Midbrain (tissue), 1 donor: ENCODE results near the gene DCP2.

Experiments used
- DNase-seq: peaks from one replicate; lab custom pipeline; 2025; lab: John Stamatoyannopoulos, UW

Gene DCP2

DNA sequence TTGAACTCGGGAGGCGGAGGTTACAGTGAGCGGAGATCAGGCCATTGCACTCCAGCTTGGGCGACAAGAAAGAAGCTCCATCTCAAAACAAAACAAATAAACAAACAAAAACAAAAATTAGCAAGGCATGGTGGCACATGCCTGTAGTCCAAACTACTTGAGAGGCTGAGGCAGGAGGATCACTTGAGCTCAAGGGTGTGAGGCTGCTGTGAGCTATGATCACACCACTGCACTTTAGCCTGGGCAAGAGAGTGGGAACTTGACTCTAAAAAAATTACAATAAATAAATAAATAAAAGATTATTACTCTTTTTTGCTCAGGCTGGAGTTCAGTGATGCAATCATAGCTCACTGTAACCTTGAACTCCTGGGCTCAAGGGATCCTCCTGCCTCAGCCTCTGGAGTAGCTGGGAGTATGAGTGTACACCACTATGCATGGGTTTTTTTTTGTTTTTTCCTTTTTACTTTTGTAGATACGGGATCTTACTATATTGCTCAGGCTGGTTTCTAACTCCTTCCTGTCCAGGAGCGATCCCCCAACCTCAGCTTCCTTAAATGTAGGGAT lies 9.0 kb upstream of the DCP2 start:
- no peak for DNase-seq

- DNase-seq: no peak
These were observed 8.0 kb upstream of the DCP2 start for GRCh38 chr5:112968411-112969106.

- no peak for DNase-seq
These were observed 5.3 kb upstream of the DCP2 start for GRCh38 chr5:112971276-112971675.

- no peak for DNase-seq
These were observed 3.6 kb upstream of the DCP2 start for GRCh38 chr5:112973036-112973435.

- DNase-seq: no peak
These were observed 2.7 kb upstream of the DCP2 start for GRCh38 chr5:112973904-112974303.

GRCh38 chr5:112974901-112975300 lies 1.7 kb upstream of the DCP2 start:
- DNase-seq: no peak

DNA sequence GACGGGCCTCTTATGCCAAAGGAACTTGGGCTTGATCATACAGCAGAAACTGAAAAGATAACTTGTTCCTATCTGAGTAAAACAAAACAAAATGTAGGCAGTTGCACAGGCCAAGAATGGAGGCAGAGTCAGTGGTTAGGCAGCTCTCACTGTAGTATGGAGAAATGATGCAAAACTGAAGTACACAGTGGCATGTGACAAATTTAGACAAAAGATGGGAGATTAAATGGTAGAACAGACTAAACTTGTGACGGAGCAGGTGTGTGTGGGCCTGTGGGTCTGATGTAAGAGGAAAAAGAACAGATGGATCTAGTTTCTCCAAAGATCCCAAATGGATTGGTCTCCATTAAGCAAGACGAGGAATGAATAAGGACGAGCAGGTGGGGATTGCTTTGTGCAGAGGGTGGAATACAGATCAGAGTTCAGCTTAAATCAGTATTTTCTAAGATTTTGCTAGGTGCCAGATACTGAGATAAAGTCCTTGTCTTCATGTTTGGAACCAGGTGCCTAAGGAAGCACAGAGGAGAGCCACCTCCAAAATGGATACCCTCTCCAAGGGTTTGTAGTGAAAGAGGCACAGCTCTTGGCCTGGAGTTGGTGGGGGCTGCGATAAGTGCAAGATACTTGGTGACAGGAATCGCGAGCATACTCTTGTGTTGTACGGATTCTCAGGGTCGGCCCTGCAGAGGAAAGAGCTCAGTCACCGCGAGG lies 722 bp upstream of the DCP2 start:
- DNase-seq: no peak

DNA sequence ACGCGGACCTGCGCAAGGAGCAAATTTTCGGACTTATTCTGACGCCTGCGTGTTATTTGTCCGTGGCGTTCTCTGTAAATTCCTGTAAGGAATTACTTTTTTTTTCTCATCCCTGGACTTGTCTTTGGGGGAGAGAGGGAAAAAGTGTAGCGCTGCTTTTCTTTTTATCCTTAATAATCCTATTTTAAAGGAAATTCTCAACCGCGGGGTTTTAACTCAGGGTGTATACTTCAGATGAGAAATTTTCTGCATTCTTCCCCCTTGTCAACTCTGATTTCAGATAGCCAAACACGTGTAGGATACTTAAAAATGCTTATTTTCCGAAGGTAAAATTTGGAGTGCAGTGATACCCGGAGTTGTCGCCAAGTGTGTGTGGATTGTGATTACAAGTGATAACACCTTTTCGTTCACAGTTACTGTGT lies 853 bp downstream of the DCP2 start:
- no peak for DNase-seq

GRCh38 chr5:112978836-112979235 lies 2.2 kb downstream of the DCP2 start:
- no peak for DNase-seq

DNA sequence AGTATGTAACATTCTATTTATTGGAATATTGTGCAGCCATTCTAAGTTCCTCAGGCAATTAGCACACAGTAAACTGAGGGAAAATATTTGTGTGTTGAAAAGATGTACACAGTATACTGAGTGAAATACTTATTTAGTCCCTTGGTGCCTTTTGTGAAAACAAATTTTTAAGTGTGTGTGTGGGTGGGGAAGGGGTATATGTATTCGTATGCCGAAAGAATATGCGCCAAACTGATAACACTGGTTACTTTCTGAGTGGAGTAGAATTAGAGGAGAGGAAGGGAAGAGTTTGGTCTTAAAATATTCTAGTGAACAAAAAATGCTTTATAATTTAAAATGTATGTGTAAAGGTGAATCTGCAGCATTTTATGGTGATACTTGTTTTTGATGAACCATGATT lies 3.1 kb downstream of the DCP2 start:
- no peak for DNase-seq

- DNase-seq: no peak
These were observed 6.8 kb downstream of the DCP2 start for GRCh38 chr5:112983363-112983762.

DNA sequence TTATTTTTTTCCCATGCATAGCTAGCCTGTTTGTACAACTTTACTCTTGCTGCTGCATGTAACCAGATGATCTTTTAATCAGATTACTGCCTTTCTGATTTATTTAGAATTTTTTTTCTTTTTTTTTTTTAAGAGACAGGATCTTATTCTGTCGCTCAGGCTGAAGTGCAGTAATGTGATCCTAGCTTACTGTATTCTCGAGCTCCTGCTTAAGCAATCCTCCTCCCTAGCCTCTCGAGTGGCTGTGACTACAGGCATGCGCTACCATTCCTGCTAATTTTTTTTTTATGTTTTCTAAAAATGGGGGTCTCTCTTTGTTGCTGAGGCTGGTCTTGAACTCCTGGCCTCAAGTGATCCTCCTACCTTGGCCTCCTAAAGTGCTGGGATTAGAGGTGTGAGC lies 9.6 kb downstream of the DCP2 start:
- no peak for DNase-seq

GRCh38 chr5:112995764-112996618 lies 19.4 kb downstream of the DCP2 start:
- DNase-seq: peak; percentile 82

GRCh38 chr5:112996830-112997374 lies 20.3 kb downstream of the DCP2 start:
- DNase-seq: no peak

DNA sequence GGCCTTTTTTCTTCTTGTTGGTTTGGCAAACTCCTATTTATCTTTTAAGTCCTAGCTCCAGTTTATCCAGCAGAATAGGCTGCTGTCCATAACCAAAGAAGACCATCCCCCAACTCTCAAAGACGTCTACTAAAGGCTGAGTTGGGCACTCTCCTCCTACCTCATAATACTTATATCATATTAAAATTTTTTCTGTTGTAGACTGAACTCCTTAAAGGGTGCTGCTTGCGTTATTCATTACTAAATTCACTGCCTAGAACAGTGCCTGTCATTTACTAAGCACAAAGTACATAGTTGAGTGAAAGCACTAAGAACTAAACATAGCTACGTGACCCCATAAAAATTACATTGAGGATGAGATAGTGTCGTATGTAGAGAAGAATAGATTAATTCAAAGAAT lies 21.7 kb downstream of the DCP2 start:
- no peak for DNase-seq

DNA sequence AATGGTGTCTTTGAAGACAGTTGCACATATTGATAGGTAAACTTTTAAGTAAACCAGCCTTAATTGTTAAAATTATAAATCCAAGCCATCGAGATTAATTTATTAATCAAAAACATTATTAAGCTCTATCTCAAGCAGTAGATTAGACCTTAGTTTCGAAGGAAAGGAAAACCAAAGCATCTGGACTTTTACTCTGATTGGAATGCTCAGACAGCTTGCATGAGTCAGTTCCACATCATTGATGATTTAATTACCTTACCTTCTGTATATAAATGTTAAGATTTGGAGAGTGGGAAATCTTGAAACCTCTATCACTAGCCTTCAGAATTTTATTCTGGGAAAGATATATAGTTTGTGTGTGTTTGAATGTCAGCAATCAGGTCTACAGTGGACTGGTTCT lies 23.9 kb downstream of the DCP2 start:
- DNase-seq: no peak

DNA sequence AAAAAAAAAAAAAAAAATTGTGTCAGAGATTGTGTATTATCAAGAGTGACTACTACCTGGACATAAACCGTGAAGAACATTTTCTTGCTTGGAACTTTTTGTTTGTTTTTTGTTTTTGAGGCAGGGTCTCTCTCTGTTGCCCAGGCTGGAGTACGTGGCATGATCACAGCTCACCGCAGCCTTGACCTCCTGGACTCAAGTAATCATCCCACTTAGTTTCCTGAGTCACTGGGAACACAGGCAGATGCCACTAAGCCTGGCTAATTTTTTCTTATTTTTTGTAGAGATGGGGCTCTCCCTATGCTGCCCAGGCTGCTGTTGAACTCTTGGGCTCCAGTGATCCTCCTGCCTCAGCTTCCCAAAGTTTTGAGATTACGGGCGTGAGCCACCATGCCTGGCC lies 25.8 kb downstream of the DCP2 start:
- DNase-seq: no peak

DNA sequence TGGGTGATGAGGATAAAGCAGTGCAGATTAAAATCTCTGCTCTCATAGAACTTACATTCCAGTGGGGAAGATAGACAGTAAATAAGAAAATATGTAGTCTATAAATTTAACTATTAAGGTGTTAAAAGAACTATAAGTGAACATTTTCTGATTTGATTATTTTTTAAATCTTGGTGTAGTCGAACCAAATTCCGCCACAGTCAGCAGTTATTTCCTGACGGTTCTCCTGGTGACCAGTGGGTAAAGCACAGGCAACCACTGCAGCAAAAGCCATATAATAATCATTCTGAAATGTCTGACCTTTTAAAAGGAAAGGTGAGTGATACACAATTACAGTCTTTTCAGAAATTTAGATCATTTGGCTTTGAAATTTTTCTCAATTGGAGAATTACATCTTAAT lies 27.2 kb downstream of the DCP2 start:
- DNase-seq: no peak

- no peak for DNase-seq
These were observed 28.9 kb downstream of the DCP2 start for GRCh38 chr5:113005454-113005853.

- DNase-seq: no peak
These were observed 41.5 kb downstream of the DCP2 start for GRCh38 chr5:113017881-113018635.

DNA sequence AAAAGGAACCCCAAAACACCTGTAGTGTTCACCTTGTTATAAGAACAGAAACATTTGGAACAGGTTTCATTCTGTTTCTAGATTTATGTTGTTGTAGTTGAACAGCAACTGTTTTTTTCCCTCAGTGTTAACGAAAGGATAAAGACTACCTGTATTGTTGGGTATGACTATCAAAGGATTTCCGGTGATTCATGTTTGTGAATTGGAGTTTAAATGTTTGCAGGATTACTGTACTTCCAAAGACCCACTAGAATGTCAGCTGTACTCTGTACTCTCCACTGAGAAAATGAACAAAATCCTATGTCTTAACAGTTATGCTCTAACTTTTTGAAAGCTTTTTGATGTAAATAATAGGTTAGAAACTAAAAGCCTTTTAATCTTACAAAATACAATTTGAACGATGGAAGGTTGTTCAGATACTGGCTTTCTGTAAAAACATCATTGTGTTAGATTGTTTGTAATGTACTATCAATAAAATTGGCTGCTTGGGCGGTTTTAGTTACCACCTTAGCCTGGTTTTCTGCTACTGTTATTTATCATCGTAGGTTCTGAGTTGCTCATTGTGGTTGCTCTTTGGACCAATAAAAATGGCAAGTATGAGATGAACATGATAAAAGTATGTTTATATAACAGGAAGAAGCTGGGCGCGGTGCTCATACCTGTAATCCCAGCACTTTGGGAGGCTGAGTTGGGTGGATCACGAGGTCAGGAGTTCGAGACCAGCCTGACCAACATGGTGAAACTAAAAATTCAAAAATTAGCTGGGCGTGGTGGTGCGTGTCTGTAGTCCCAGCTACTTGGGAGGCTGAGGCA lies 44.1 kb downstream of the DCP2 start:
- no peak for DNase-seq
